HG03378 (cell line): ENCODE results near the gene COTL1.
"Not testable (repeated sequence)": the region's sequence is repeated elsewhere in the genome, so short reads cannot be mapped to it uniquely, and the experiment has no call there.

Source experiments
- ATAC-seq: cut with Tn5 transposase; IDR thresholded peaks from one replicate; pipeline ENCODE4 v1.9.1; 2021; ENCODE audit warnings: mild to moderate bottlenecking, moderate library complexity; ENCODE audit not compliant: unreplicated experiment

Gene COTL1

DNA sequence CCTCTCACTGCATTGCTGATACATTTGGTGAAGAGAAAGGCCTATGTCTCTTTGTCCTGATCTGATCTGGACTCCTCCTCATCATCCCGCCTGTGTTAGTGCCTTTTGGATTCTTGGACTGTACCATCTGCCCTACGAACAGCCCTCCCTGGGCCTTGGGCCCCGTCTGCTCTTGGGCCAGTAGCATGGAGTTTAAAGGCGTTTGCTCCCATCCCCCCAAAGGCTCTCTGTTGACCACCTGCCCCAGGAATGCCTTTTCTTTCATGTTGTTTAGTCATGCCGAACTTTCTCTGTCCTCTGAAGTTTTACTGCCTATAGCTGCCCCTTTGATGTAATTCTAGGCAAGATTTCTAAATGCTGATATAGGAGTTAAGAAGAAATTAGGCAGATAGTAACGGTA, 82.5 kb downstream of the COTL1 start:
- no peak for ATAC-seq

DNA sequence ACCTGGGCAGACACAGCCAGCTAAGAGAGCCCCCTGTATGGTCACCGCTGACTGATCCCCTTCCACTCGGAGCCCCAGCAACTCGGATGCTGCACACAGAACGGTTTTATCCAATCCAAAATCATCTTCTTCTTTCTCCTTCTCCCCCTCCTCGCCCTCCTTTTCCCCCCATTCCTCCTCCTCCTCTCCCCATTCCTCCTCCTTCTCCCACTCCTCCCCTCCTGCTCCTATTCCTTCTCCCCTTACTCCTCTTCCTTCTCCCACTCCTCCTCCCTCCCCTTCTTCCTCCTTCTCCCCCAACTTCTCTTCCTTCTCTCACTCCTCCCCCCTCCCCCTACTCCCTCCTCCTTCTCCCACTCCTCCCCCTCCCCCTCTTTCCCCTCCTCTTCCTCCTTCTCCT, 83.1 kb downstream of the COTL1 start:
- ATAC-seq: no peak

DNA sequence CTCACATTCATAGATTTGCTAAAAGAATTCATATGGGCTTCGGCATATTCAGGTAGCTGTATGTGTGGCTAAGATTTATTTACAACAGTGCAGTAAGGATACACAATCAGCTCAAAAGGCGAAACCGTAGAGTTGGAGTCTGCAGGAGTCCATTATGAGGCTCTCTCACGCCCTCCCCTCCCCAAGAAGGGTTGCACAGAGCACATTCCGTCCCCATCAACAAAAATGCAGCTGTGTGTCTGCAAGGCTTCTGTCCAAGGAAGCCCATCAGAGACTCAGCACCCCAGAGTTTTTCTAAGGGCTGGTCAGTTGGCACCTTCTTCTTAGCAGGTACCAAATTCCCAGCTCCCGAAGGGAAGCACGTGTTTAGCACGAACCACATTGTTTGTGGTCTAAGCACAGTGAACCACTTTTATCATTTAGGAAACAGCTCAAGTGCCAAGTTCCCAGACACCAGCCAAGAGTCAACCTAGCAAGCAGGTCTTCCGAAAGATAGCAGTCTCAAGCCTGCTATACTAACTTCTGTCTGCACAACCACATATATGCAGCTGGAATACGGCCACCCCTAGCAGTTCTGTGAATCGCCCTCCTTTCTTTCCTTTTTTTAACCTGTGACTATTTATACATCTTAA, 84.9 kb downstream of the COTL1 start:
- ATAC-seq: no peak

DNA sequence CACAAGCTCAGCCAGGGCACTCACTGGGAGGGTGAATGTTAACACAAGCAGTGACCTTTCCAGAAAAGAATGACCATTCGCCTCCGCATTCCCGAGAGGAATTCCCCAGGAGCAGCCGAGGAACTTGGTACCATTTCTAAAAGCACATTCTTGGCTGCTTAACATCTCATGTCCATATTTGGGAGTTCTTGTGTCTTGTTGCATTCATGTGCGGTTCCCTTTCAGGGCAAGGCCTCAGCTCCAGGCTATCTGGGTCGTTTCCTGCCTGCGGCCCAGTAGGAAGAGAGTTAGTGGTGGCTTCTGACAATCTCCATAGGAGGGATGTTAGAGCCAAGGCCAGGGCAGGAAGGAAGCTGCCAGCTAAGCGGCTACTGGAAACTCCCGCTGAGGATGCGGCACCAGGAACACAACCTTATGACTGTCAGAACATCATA, 85.6 kb downstream of the COTL1 start:
- ATAC-seq: no peak

DNA sequence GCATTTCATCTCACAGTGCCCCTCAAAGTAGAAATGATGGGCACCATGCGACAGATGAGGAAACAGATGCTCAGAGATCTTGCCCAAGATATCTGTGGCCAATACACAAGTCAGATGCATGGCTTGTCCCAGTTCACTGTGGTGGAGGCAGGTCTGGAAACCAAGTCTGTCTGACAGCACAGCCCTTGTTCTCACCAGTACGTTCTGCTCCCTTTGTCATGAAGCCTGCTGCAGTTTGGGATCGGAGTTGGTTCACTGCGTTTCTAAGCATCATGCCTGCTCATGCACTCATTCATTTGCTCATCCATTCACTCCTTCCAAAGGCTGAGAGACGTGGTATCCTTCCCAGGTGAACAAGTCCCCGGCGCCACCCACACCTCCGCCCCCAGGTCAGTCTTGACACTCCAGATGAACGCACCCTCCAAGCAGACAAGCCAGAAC, 86.2 kb downstream of the COTL1 start:
- ATAC-seq: no peak

DNA sequence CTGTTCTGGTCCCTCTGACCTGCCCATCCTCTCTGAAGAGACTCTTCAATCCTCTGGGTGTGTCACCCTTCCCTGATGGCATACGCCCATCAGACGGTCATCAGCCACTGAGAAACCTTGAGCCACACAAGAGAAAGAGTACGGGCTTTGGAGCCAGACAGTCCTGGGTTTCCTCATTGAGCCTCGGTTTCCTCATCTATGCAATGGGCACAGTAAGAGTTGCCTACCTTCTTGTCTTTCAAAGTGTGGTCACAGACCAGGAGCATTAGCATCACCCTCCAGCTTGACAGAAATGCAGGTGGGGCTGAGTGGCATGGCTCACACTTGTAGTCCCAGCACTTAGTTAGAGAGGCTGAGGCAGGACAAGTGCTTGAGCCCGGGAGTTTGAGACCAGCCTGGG, 87.3 kb downstream of the COTL1 start:
- ATAC-seq: no peak

DNA sequence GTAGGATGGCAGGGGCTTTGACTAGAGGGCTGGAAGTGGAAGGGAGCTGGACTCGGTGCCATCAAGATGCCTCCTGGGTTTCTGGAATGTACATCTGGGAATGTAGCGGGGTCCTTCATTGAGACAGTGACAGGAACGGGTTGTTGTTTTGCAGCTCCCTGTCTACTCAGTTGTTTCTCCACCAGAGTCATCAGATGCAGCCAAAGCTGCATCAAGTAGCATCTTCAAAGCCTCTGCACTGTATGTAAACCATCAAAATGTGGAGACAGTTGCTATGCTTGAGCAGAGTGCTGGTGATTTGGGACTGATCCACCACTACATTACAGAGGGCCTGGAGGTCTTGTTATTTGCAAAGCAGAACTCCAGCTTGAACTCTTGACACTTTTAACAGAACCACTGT, 88.3 kb downstream of the COTL1 start:
- no peak for ATAC-seq

DNA sequence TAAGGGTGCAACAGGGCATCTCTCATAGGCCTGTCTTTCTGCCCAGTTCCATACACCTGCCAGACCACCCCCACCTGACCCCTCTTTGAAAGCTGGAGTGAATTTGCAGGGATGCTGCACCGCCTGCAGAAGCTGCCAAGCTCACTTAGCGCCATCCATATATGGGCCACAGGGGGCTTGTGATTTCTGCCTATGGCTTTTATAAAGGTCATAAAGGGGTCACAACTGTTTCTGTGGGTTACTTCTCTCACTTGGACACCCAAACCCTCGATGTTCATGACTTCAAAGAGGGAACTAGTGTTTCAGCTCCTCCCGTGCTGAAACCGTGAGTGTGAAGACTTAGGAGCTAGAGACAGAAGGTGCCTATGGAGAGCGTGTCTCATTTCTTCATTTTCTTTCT, 89.6 kb downstream of the COTL1 start:
- ATAC-seq: no peak

DNA sequence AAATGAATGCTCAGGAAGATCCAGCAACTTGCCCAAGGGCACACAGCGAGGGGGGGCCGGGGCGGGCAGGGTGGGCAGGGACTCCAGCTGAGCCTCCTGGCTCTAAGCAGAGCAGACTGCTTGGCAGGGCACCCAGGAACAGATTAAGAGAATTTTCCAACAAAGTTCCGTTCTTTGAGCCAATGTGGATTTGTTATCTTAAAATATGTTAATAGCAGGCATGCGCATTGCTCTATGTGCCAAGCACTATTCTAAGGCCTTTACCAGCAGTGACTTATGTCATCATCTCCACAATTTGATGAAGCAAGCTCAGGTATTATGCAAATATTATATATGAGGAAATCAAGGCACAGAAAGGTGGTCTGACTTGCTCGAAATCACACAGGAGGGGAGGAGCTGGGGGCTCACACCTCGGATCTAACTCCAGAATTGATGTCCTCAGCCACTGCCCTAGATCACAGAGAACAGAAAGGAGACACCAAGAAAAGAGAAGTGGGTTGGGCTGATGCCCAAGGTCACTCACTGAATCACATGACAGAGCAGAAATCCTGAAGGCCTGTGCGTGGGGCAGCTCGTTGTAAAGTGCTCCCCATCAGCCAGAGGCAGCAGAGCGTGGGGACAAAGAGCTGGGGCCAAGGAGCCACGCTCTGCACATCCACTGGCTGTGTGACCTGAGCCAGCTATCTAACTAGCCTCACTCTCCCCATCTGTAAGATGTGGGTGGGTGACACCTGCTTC, 90.2 kb downstream of the COTL1 start:
- no peak for ATAC-seq

DNA sequence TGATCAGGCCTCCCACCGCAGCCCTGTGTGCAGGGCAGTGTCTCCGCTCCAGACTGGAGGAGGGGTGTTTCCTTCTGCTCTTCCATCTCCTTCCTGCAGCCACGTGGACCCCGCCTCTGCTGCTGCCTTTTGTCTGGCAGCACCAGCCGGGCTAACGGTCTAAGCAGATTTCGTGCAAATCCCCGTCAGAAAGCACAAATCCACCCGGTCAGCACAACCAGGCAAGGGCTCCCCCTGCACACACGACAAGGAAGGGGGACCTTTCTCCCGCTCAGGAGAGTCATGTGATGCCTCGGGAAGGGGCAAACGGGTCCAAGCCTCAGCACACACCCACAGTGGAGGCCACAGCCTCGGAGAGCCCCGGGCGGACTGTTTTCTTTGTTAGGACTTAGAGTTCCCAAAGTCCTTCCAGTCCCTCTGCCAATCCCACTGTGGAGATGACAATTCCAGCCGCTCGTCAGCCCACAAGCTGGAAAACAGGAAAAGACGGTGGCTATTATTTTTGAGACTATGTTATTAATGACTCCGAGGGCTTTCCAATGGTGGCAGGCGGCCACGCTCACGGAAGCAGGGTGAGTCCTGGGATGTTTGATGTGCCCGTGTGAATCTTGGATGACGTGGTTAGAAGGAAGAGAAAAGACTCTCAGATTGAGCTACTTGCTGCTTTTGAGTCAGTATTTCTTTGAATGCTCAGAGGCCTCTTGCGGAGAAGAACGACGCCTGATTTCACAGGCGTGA, 90.9 kb downstream of the COTL1 start:
- ATAC-seq: no peak

DNA sequence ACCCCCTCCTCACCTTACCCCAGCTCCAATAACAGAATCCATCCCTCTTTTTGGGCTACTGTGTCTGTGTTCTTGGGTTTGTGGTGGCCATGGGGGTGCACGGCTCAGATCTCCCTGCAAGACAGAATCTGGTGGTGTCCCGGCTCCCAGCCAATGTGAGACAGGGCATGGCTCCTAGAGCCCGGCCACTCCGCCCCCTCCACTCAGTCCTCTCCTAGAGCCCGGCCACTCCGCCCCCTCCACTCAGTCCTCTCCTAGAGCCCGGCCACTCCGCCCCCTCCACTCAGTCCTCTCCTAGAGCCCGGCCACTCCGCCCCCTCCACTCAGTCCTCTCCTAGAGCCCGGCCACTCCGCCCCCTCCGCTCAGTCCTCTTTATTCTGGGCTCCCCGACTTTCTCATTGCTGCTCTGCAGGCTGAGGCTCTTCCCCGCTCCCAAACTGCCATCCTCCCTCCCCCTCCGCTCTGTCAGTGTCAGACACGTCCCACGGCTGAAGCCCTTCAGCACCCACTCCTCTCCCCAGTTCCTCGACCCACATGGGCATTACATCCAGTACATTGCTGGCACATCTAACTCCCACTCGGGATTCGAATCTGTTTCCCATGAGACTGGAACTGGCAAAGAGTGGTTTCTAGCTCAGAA, 92.8 kb downstream of the COTL1 start:
- ATAC-seq: not testable (repeated sequence)

DNA sequence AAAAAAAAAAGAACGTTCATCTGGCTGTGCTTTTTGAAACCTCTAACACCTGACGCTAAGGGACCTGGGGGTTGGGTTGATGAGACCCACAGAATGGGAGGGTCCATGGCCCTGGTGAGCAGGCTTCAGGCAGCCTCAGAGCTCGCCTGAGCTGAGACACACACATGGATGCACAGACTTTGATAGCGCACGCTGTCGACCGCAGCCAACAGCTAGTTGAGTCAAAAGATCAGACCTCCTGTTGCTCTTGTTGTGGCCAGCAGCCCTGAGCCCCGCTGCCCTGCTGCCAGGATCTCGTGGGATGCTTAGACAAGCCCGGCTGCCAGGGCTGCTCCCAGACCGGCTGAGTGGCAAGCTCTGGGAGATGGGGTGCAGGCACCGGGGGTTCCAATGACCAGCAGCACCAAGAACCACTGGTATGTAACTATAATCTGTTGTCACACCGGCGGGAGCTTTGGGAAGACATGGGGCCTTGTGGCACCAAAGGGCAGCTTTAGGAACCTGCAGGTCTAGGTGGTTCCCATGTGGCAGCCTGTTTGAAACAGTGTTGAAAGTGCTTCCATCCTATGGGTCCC, 93.4 kb downstream of the COTL1 start:
- ATAC-seq: no peak

DNA sequence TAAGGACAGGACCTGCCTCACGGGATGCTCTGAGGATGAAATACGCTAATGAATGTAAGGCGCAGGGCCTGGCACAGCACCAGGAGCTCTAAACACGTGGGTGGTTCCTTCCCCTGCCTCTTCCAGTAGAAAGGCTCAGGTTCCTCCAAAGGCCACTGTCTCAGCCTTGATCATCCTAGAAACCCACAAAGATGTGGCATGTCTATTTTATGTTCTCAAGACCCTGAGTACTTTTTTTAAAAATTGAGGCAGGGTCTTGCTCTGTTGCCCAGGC, 96.4 kb downstream of the COTL1 start:
- no peak for ATAC-seq

DNA sequence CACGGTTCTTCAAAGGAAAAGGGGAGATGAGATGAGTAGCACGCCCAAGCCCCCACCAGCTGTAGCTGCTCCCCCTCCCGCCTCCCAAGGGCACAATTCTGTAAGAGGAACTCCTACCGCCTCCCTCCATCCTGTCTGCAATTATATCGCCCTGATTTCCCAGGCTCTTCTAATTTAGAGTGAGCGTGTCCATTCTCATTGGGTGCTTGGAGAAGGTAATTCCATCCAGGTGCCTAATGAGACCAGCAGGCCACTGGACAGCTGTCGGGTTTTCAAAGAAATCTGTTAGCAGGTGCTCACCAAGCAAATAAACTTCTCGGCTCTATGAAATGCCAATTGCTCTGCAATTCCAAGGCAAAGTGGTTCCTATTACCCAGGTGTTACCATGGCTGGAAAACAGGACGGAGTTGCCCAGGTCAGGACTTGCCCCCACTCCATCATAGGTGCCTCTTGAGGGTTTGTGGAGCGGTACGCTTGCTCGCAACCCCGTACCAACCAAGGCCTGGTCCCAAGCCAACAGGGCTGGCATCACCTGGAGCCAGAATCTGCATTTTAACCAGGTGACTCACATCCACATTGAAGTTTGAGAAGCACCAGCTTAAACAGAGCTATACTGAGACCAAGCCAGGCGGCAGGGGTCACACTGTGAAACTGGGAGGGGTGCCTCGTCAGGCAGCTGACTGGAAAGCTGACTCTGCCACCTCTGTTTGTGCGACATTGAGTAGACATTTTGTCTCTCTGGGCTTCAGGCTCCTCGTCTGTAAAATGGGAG, 97.0 kb downstream of the COTL1 start:
- ATAC-seq: no peak

DNA sequence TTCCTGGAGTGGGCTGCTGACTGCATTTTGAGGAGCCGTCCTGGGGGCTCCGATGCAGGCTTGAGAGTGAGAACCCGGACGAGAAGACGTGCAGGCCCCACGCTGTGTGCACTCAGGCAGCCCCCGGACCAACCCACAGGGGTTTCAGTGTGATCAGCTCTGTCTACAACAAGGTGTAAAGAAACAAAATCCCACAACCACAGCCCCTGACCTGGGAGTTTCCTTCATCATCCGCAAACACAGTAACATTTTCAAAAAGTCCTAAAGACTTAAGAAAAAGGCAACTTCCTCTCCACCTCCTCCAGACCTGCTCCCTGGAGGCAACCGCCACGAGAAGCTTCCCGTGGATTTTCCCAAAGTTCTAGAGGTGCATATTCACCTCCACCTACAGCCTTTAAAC, 98.0 kb downstream of the COTL1 start:
- no peak for ATAC-seq

DNA sequence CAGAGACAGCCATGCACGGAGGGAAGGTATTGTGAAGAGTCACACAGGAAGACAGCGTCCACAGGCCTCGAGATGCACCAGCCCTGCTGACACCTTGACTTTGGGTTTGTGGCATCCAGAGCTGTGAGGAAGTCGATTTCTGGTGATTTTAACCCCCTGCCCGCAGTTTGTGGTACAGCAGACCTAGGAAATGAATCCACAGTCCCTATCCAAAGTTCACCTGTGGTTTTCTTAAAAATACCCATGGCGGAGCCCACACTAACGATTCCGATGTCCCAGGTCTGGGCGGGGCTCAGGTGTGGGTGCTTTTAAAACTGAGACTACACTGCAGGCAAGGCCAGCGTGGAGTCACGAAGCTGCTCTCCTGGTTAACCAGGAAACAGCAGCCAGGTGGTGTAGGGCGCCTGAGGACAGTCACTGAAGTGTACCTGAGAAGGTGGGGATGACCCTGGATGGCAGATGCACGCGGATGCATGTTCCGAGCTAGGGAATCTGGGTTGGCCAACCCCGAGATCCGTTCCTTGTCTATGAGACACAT, 99.0 kb downstream of the COTL1 start:
- no peak for ATAC-seq

DNA sequence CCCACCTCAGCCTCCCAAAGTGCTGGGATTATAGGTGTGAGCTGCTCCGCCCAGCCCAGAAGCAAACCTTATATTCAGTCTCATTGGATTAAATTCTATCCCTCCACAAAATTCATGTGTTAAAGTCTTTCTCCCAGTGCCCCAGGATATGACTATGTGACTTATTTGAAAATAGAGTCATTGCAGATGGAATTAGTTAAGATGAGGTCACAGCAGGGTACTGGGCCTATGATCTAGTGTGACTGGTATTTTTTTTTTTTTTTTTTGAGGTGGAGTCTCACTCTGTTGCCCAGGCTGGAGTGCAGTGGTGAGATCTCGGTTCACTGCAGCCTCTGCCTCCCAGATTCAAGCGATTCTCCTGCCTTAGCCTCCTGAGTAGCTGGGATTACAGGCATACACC, 99.7 kb downstream of the COTL1 start:
- not testable (repeated sequence) for ATAC-seq

DNA sequence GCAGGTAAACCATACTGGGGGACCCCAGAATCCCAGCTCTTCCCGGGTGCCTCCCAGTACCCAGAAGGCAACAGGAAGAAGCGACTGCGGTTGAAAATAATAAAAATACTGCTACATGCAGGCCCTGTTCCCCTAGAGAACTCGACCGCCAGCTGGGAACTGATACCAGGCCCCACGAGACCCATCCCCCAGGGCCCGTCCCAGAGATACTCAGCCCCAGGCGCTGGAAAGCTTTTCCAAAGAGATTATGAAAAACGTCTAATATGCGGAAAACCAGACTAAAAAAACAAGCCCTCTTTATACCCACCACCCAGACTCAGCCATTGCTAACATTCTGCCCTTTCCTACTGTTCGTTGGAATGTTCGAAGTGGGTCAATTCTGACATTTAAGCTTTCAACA, 100.5 kb downstream of the COTL1 start:
- ATAC-seq: no peak
